Prostate gland (tissue), 2 donors: ENCODE data around the gene PROB1.

Source experiments
- CTCF ChIP-seq, 4 experiments: fragments of 200-600 bp in 2 of 4; fragments of 450-650 bp in 2 of 4; sonication (generic) in 2 of 4; IDR thresholded peaks; 1 replicate in 3 of 4; 2 replicates in 1 of 4; pipeline ENCODE4 v1.5.1; 2016 to 2019; ENCODE audit warnings: antibody characterized with exemption in 4 of 4, mild to moderate bottlenecking in 2 of 4, moderate library complexity in 2 of 4
- POLR2A ChIP-seq: fragments of 450-650 bp; IDR thresholded peaks from one replicate; pipeline ENCODE4 v1.6.1; 2016; ENCODE audit warnings: antibody characterized with exemption, mild to moderate bottlenecking

DNA sequence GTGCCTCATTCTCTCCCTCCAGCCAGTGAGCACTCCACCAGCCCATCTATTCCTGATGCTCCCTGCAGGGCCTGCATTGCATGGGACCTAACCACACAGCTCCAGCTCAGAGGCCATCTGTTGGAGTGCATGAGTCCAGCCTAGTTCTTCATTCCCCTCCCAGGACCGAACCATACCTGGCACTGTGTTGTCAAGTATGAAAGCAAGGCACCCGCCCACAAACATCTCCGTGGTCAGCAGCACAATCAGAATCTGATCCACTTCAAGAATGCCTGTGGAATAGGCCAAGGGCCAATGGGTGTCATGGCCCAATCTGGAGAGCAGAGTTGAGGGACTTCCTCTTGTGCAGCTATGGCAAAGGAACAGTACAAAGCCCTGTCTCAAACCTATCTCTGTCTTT, 17.7 kb downstream of the PROB1 start:
- TF ChIP-seq CTCF (IDR thresholded peaks at IDR 0.05): no peak
- TF ChIP-seq POLR2A: no peak
